ENCODE results near the gene TNFSF13. TPM values are rescaled to one million over a fixed set of nuclear protein-coding genes. Genes with fewer than 3 reads are reported as not detected.

Gene TNFSF13
- 10 to 100 TPM in 3 of 4 donors, 1 to 10 TPM in 1; 9.6 to 26.6 (median 15.5) TPM for total RNA-seq

GRCh38 chr17:7558544-7559319, at the start of gene TNFSF13:
Gene TNFSF13, plus strand, starts transcription at chr17:7558750. Its CDS starts 290 bp downstream, at chr17:7559040.
- no peaks in the 10 kb centered on the region for H3K9me3 ChIP-seq
- peak within 1 kb of the TSS; percentile 92 for H3K27ac ChIP-seq
- H3K4me3 ChIP-seq: peak within 1 kb of the TSS; percentile 96
- 18% methylated on average over 16 of the region's 16 CpGs for WGBS
- H3K4me1 ChIP-seq: peaks cover 56% of the 10 kb centered on the region
- TF ChIP-seq EP300 (IDR thresholded peaks at IDR 0.05) (no peak), CTCF (IDR thresholded peaks at IDR 0.05) (no peak), POLR2A (IDR thresholded peaks at IDR 0.05) (no peak), POLR2AphosphoS5 (IDR thresholded peaks at IDR 0.05) (no peak)
- DNase-seq (ENCODE audit: low spot score in 2 of 2): no peak
- no peaks in the 10 kb centered on the region for H3K27me3 ChIP-seq
- peaks cover 7% of the 10 kb centered on the region for H3K36me3 ChIP-seq

DNA sequence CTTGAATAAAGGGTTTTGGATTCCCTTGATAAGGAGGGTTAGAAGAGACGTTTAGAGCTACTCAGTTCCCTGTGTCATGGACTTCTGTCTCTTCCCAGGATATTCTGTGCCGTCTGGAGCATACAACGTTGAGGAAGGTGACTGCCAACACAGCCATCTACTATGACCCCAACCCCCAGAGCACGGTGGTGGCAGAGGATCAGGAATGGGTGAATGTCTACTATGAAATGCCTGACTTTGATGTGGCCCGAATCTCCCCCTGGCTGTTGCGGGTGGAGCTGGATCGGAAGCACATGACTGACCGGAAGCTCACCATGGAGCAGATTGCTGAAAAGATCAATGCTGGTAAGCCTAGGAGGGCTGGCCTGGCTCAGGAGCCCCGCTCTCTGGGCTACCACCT, 49.7 kb upstream of the TNFSF13 start:
- Histone ChIP-seq H3K27me3 (no peaks in the 10 kb centered on the region), H3K4me1 (no peaks in the 10 kb centered on the region), H3K27ac (no peak overlapping the region), H3K9me3 (no peaks in the 10 kb centered on the region), H3K36me3 (peaks cover 99% of the 10 kb centered on the region), H3K4me3 (no peak overlapping the region)
- DNase-seq (ENCODE audit: low spot score in 2 of 2): no peak
- WGBS: 85% methylated on average over 9 of the region's 9 CpGs
- no peak for TF ChIP-seq EP300 (IDR thresholded peaks at IDR 0.05)
- TF ChIP-seq CTCF (IDR thresholded peaks at IDR 0.05): no peak
- no peak for TF ChIP-seq POLR2A (IDR thresholded peaks at IDR 0.05)
- no peak for TF ChIP-seq POLR2AphosphoS5 (IDR thresholded peaks at IDR 0.05)

GRCh38 chr17:7509937-7510336, 48.6 kb upstream of the TNFSF13 start:
- Histone ChIP-seq H3K27ac (no peak overlapping the region), H3K4me3 (no peak overlapping the region), H3K36me3 (peaks cover 94% of the 10 kb centered on the region), H3K4me1 (peaks cover 8% of the 10 kb centered on the region), H3K9me3 (no peaks in the 10 kb centered on the region), H3K27me3 (no peaks in the 10 kb centered on the region)
- 81% methylated on average over 5 of the region's 5 CpGs for WGBS
- TF ChIP-seq CTCF (IDR thresholded peaks at IDR 0.05) (no peak), EP300 (IDR thresholded peaks at IDR 0.05) (no peak), POLR2A (IDR thresholded peaks at IDR 0.05) (no peak), POLR2AphosphoS5 (IDR thresholded peaks at IDR 0.05) (no peak)
- DNase-seq (ENCODE audit: low spot score in 2 of 2): no peak

GRCh38 chr17:7511108-7511507, 47.4 kb upstream of the TNFSF13 start:
- TF ChIP-seq POLR2AphosphoS5 (IDR thresholded peaks at IDR 0.05) (no peak), POLR2A (IDR thresholded peaks at IDR 0.05) (no peak), EP300 (IDR thresholded peaks at IDR 0.05) (no peak), CTCF (IDR thresholded peaks at IDR 0.05) (no peak)
- no peak for DNase-seq (ENCODE audit: low spot score in 2 of 2)
- Histone ChIP-seq H3K4me1 (peaks cover 10% of the 10 kb centered on the region), H3K27me3 (no peaks in the 10 kb centered on the region), H3K36me3 (peaks cover 82% of the 10 kb centered on the region), H3K4me3 (no peak overlapping the region), H3K27ac (no peak overlapping the region), H3K9me3 (no peaks in the 10 kb centered on the region)
- 75% methylated on average over 10 of the region's 10 CpGs for WGBS

DNA sequence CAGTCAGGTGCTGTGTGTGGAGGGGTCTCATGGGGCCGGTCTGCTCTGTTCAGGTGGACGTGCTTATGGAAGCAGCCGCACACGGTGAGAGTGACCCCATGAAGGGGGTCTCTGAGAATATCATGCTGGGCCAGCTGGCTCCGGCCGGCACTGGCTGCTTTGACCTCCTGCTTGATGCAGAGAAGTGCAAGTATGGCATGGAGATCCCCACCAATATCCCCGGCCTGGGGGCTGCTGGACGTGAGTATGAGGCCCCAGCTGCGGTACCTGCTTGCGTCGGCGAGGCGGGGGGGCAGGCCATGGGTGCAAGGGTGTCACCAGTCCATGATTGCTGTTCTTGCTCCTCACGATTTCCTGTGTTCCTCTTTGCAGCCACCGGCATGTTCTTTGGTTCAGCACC, 46.4 kb upstream of the TNFSF13 start:
- Histone ChIP-seq H3K27ac (no peak overlapping the region), H3K36me3 (peaks cover 72% of the 10 kb centered on the region), H3K4me1 (peaks cover 10% of the 10 kb centered on the region), H3K27me3 (no peaks in the 10 kb centered on the region), H3K4me3 (no peak overlapping the region), H3K9me3 (no peaks in the 10 kb centered on the region)
- no peak for DNase-seq (ENCODE audit: low spot score in 2 of 2)
- 91% methylated on average over 9 of the region's 15 CpGs for WGBS
- TF ChIP-seq POLR2A (IDR thresholded peaks at IDR 0.05) (no peak), EP300 (IDR thresholded peaks at IDR 0.05) (no peak), CTCF (IDR thresholded peaks at IDR 0.05) (no peak)

Measured in suprapubic skin (tissue), 4 donors.